Hepatocyte (in vitro differentiated cells): ENCODE results near the gene PWWP2B. TPM values are rescaled to one million over a fixed set of nuclear protein-coding genes. Genes with fewer than 3 reads are reported as not detected.

Experiments used
- DNase-seq: peaks from one replicate; pipeline ENCODE4 v3.0.0-alpha.2; 2016; ENCODE audit warnings: low spot score
- H2AFZ ChIP-seq: fragments of 200-600 bp; sonication (generic); 2 replicates; pipeline ENCODE4 v1.6.0; 2016; ENCODE audit warnings: antibody characterized with exemption, mild to moderate bottlenecking
- H3K27ac ChIP-seq: fragments of 200-600 bp; sonication (generic); 2 replicates; pipeline ENCODE4 v1.5.1; 2016; ENCODE audit warnings: mild to moderate bottlenecking
- H3K27me3 ChIP-seq: fragments of 200-600 bp; sonication (generic); 2 replicates; pipeline ENCODE4 v1.6.1; 2016
- H3K36me3 ChIP-seq: fragments of 200-600 bp; sonication (generic); replicated peaks from 2 replicates; pipeline ENCODE4 v1.5.1; 2016; ENCODE audit warnings: low read depth; ENCODE audit not compliant: insufficient read depth
- H3K4me1 ChIP-seq: fragments of 200-600 bp; sonication (generic); 2 replicates; pipeline ENCODE4 v1.5.1; 2016; ENCODE audit warnings: mild to moderate bottlenecking, moderate library complexity; ENCODE audit not compliant: insufficient read depth
- H3K4me2 ChIP-seq: fragments of 200-600 bp; sonication (generic); 2 replicates; pipeline ENCODE4 v1.6.0; 2016
- H3K4me3 ChIP-seq: fragments of 200-600 bp; sonication (generic); 2 replicates; pipeline ENCODE4 v1.5.1; 2016; ENCODE audit warnings: mild to moderate bottlenecking
- H3K79me2 ChIP-seq: fragments of 200-600 bp; sonication (generic); 2 replicates; pipeline ENCODE4 v1.6.0; 2017; ENCODE audit warnings: mild to moderate bottlenecking
- H3K9me2 ChIP-seq: fragments of 200-600 bp; sonication (generic); replicated peaks from 2 replicates; pipeline ENCODE4 v1.6.0; 2017; ENCODE audit warnings: mild to moderate bottlenecking; ENCODE audit not compliant: insufficient read depth
- H3K9me3 ChIP-seq: fragments of 200-600 bp; sonication (generic); 2 replicates; pipeline ENCODE4 v1.5.1; 2016; ENCODE audit warnings: low read depth, mild to moderate bottlenecking
- H4K20me1 ChIP-seq: fragments of 200-600 bp; sonication (generic); 2 replicates; pipeline ENCODE4 v1.6.0; 2016; ENCODE audit warnings: mild to moderate bottlenecking; ENCODE audit not compliant: insufficient read depth, poor library complexity, severe bottlenecking
- EZH2 ChIP-seq: fragments of 200-600 bp; sonication (generic); IDR thresholded peaks from 2 replicates; pipeline ENCODE4 v1.6.1; 2016; ENCODE audit warnings: antibody characterized with exemption, mild to moderate bottlenecking, borderline replicate concordance
- EZH2phosphoT487 ChIP-seq: fragments of 200-600 bp; sonication (generic); IDR thresholded peaks from one replicate; pipeline ENCODE4 v1.6.1; 2018; ENCODE audit warnings: antibody characterized with exemption, mild to moderate bottlenecking, low read depth, moderate library complexity; ENCODE audit not compliant: unreplicated experiment, severe bottlenecking
- WGBS: methylation state at CpG from one replicate; pipeline ENCODE4 v1.1.6; 2016; ENCODE audit warnings: low lambda C conversion rate; ENCODE audit errors: missing lambda C conversion rate; 5-methylcytosine and 5-hydroxymethylcytosine counted together
- polyA plus RNA-seq: library from polyadenylated mRNA; unstranded; fragments of >200 nt; fragmentation: Nextera tagmentation; extraction: Ambion mirVana; gene quantifications from 2 replicates; pipeline ENCODE4 v1.2.1, GENCODE V29; 2016
- total RNA-seq: library from RNA; depleted of rRNA; stranded (reverse); fragments of >200 nt; gene quantifications from 2 replicates; pipeline ENCODE4 v1.2.3, GENCODE V29; 2014
- TF ChIP-seq, protein P1 (sequence below): fragments of 200-600 bp; sonication (generic); IDR thresholded peaks from 2 replicates; pipeline ENCODE4 v1.5.1; 2016; ENCODE audit warnings: antibody characterized with exemption, mild to moderate bottlenecking; ENCODE audit not compliant: poor library complexity

The PWWP2B gene
- total and polyA plus RNA-seq, 2 experiments from 2014 or later: 10.7 to 18.0 TPM

DNA sequence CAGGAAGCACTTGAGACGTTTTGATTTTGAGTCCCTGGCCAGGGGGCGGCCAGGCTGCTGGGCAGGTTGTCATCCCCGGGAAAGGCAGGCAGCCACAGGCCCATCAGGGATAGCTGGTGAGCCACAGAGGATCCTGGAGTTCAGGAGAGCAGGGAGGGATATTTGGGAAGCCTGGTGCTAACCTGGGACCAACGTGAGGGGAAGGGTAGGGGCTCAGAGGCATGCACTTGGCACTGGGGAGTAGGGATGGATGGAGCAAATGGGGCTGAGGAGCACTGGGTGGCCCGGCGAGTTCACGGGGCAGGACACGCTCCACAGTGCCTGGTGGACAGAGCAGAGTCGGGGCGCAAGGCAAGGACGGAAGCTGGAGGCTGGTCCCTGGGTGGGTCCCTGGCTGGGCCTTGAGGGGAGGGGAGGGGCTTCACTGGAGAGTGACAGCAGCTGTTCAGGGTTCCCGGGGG lies 34.8 kb upstream of the PWWP2B start:
- H4K20me1 ChIP-seq: no peaks in the 10 kb centered on the region
- no peak overlapping the region for H3K4me3 ChIP-seq
- no peaks in the 10 kb centered on the region for H3K4me1 ChIP-seq
- no peak for TF ChIP-seq EZH2
- no peak for TF ChIP-seq EZH2phosphoT487
- TF ChIP-seq, protein P1, sequence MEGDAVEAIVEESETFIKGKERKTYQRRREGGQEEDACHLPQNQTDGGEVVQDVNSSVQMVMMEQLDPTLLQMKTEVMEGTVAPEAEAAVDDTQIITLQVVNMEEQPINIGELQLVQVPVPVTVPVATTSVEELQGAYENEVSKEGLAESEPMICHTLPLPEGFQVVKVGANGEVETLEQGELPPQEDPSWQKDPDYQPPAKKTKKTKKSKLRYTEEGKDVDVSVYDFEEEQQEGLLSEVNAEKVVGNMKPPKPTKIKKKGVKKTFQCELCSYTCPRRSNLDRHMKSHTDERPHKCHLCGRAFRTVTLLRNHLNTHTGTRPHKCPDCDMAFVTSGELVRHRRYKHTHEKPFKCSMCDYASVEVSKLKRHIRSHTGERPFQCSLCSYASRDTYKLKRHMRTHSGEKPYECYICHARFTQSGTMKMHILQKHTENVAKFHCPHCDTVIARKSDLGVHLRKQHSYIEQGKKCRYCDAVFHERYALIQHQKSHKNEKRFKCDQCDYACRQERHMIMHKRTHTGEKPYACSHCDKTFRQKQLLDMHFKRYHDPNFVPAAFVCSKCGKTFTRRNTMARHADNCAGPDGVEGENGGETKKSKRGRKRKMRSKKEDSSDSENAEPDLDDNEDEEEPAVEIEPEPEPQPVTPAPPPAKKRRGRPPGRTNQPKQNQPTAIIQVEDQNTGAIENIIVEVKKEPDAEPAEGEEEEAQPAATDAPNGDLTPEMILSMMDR: no peak
- H3K79me2 ChIP-seq: no peaks in the 10 kb centered on the region
- H3K9me2 ChIP-seq: no peaks in the 10 kb centered on the region
- no peak for DNase-seq
- no peak overlapping the region for H3K27ac ChIP-seq
- H3K4me2 ChIP-seq: no peak overlapping the region
- no peaks in the 10 kb centered on the region for H3K9me3 ChIP-seq
- no peaks in the 10 kb centered on the region for H3K36me3 ChIP-seq
- H3K27me3 ChIP-seq: no peaks in the 10 kb centered on the region
- 85% methylated on average over 8 of the region's 12 CpGs for WGBS
- no peak overlapping the region for H2AFZ ChIP-seq

DNA sequence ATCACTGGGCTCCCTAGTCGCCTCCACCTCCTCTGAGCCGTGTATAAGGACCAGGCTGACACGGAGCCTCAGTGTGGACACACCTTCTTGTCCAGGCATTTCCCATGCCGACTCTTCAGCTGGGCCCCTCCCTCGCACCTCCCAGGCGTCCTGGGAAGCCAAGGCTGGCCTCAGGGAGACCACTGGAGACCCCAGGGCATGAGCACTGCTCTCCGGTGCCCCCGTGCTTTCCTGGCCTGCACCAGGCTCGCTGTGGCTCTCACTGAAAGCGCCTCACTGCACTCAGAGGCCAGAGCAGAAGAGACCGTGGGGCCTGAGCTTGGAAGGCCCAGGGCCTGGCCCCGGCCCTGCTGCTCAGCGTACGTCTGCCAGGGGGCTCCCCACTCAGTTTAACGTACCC lies 33.6 kb upstream of the PWWP2B start:
- Histone ChIP-seq H3K9me2 (no peaks in the 10 kb centered on the region), H3K27ac (no peak overlapping the region), H3K4me2 (no peak overlapping the region), H2AFZ (no peak overlapping the region), H3K4me3 (no peak overlapping the region), H4K20me1 (no peaks in the 10 kb centered on the region), H3K27me3 (no peaks in the 10 kb centered on the region), H3K79me2 (no peaks in the 10 kb centered on the region), H3K4me1 (no peaks in the 10 kb centered on the region), H3K36me3 (no peaks in the 10 kb centered on the region), H3K9me3 (no peaks in the 10 kb centered on the region)
- 86% methylated on average over 14 of the region's 15 CpGs for WGBS
- TF ChIP-seq EZH2phosphoT487: no peak
- no peak for TF ChIP-seq EZH2
- TF ChIP-seq, protein P1: no peak
- no peak for DNase-seq

DNA sequence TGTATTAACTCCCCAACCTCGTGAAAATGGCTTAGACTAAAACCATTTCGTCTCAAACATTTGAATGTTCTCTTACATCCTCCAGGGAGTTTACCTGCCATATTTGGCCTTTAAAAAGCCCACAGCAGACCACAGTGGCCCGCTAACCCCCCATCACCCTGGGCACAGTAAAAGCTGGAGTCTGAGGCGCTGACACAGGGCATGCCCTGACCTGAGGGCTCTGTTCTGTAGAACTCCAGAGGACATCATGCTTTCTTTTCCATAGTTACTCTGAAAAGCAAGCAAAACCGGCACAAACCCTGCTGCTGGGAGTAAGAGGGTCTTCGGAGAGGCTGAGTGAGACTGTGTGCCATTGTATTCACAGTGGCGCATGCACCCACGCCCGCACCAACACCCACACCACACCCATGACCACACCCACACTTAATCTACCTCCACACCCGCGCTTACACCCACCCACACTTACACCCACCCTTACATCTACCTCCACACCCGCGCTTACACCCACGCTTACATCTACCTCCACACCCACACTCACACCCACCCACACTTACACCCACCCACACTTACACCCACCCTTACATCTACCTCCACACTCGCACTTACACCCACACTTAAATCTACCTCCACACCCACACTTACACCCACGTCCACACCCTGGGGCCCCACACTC lies 32.9 kb upstream of the PWWP2B start:
- H3K27me3 ChIP-seq: no peaks in the 10 kb centered on the region
- WGBS: 69% methylated on average over 15 of the region's 16 CpGs
- no peaks in the 10 kb centered on the region for H4K20me1 ChIP-seq
- DNase-seq: peak; percentile 90
- no peaks in the 10 kb centered on the region for H3K36me3 ChIP-seq
- no peaks in the 10 kb centered on the region for H3K9me2 ChIP-seq
- H2AFZ ChIP-seq: no peak overlapping the region
- no peaks in the 10 kb centered on the region for H3K9me3 ChIP-seq
- no peaks in the 10 kb centered on the region for H3K79me2 ChIP-seq
- H3K4me3 ChIP-seq: no peak overlapping the region
- H3K4me1 ChIP-seq: no peaks in the 10 kb centered on the region
- TF ChIP-seq, protein P1: no peak
- TF ChIP-seq EZH2 (no peak), EZH2phosphoT487 (no peak)
- no peak overlapping the region for H3K4me2 ChIP-seq
- no peak overlapping the region for H3K27ac ChIP-seq
